GM21381 (cell line): Measurements from ENCODE around the gene DPP9.

Experiments used
- ATAC-seq: cut with Tn5 transposase; IDR thresholded peaks from one replicate; pipeline ENCODE4 v1.9.1; 2021; ENCODE audit warnings: mild to moderate bottlenecking, moderate library complexity; ENCODE audit not compliant: unreplicated experiment

Gene DPP9

DNA sequence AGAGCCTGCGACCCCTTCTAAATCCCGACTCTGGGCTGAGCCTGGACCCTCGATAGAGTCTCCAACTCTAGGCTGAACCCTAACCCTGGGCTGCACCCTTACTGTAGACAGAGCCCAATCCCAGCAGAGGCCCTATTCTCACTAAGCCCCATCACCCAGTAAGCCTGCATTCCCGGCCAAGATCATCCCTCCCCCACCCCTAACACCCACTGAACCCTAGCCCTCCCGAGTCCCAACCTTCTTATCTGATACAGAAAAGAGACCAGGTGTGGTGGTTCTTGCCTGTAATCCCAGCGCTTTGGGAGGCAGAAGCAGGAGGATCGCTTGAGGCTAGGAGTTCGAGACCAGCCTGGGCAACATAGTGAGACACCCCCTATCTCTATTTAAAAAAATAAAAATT, 86.9 kb downstream of the DPP9 start:
- no peak for ATAC-seq

DNA sequence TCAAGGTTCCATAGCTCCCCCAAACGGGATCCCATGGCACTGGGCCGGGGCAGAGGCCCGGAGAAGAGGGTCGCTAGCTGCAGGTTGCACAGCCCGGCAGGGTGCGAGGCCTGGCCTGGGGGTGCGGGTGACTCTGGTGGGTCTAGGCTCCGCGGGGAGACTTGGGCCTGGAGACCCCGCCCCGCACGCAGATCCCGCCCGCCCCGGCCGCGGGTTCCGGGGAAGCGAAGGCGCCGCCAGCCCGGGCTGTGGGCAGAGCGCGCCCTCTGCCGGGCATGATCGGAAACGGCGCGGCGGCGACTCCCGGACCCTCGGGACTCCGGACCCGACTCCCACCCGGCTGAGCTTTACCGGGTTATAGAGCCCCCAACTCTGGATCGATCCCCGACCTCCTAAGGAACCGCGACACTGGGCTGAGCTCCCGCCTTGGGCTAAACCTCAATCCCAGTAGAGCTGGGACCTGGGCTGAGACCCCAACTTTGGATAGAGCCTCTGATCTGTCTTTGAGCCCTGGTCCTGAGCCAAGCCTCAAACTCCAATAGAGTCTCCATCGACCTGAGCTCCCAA, 87.4 kb downstream of the DPP9 start:
- ATAC-seq = no peak

DNA sequence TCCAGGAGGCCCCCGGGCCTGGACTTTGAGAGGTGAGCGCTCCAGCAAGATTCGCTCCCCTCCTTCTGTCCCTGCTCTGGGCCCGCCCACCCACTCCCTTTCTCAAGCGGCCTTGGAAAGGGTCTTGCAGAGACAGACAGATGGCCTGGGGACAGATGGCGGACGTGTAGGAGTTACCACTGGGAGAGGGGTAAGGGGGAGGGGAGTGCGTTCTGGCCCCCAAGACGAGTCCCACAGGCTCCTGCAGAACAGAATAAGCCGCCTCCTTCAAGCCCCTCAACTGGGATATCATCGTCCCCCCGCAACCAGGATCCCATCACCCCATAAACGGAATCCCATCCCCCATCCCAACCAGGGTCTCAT, 87.9 kb downstream of the DPP9 start:
- no peak for ATAC-seq

DNA sequence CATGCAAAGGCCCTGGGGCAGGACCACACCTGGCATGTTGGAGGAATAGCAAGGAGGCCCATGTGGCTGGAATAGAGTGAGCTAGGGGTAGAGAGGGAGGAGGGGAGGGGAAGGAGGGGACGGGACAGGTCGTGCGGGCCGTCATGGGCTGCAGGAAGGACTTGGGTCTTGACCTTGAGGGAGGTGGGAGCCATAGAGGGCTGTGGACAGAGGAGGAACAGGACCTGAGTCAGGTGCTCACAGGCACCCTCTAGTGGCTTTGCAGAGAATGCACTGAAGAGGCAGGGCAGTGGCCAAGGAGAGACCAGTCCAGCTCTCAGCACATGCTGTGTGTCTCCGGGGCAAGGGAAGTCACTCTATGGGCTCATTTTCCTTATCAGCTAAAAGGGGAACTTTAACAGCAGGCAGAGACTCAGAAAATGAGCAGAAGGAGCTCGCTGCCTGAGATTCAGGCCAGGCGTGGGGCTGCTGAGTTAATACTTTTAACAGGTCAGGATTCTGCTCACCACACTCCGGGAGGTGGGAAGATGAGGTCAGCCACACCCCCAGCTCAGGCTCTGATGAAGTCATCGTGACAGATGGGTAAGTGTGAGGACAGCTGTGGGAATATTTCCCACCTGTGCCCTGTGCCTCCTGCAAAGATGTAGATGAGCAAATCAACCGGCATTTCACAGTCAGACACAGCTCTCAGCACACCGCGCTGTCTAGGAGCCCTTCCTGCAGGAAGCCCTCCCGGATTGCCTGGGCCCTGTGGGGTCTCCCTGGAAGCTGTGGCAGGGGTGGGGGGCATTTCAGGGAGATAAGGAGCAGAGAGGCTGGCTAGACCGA, 90.3 kb downstream of the DPP9 start:
- no peak for ATAC-seq
